Embryonic facial prominence (tissue), 1 donor: ENCODE measurements around the gene LRSAM1.
A peak's percentile ranks its signal among the peaks of the same experiment; 100 is the strongest.

Experiments
- DNase-seq: peaks from one replicate; pipeline ENCODE4 v3.0.0-alpha.2; 2016; ENCODE audit errors: extremely low spot score

LRSAM1 gene

GRCh38 chr9:127450830-127451607 is at the start of gene LRSAM1, which contains the start of gene RPL12:
Gene LRSAM1, plus strand, starts transcription at chr9:127451510. Its CDS starts 3,018 bp downstream, at chr9:127454528.
Gene RPL12, minus strand, starts transcription at chr9:127451406. Its CDS starts 89 bp downstream, at chr9:127451317.
- peak; percentile 87 for DNase-seq

GRCh38 chr9:127402401-127403090 is 48.8 kb upstream of the LRSAM1 start:
- no peak for DNase-seq

GRCh38 chr9:127403507-127404192 is 47.7 kb upstream of the LRSAM1 start:
- no peak for DNase-seq

- DNase-seq = no peak
These were observed 46.7 kb upstream of the LRSAM1 start for GRCh38 chr9:127404631-127405030.

- DNase-seq = no peak
These were observed 45.8 kb upstream of the LRSAM1 start for GRCh38 chr9:127405344-127406125.

- DNase-seq = no peak
These were observed 44.4 kb upstream of the LRSAM1 start for GRCh38 chr9:127406799-127407491.

GRCh38 chr9:127407492-127407843 is 43.8 kb upstream of the LRSAM1 start:
- DNase-seq = no peak

- DNase-seq = no peak
These were observed 40.2 kb upstream of the LRSAM1 start for GRCh38 chr9:127411122-127411521.

- DNase-seq = no peak
These were observed 36.2 kb upstream of the LRSAM1 start for GRCh38 chr9:127415141-127415540.

GRCh38 chr9:127415657-127416056 is 35.7 kb upstream of the LRSAM1 start:
- no peak for DNase-seq

GRCh38 chr9:127417131-127418036 is 33.9 kb upstream of the LRSAM1 start:
- no peak for DNase-seq

GRCh38 chr9:127418037-127418471 is 33.3 kb upstream of the LRSAM1 start:
- no peak for DNase-seq

GRCh38 chr9:127419348-127419747 is 32.0 kb upstream of the LRSAM1 start:
- DNase-seq = no peak

GRCh38 chr9:127421057-127421456 is 30.3 kb upstream of the LRSAM1 start:
- DNase-seq = no peak

GRCh38 chr9:127422133-127422782 is 29.1 kb upstream of the LRSAM1 start:
- DNase-seq = no peak

GRCh38 chr9:127422787-127423186 is 28.5 kb upstream of the LRSAM1 start:
- no peak for DNase-seq

- no peak for DNase-seq
These were observed 27.8 kb upstream of the LRSAM1 start for GRCh38 chr9:127423476-127423933.

GRCh38 chr9:127423934-127424675 is 27.2 kb upstream of the LRSAM1 start, which contains the start of gene ZNF79:
Gene ZNF79, plus strand, starts transcription at chr9:127424382. Its CDS starts 406 bp downstream, at chr9:127424788.
- DNase-seq = peak; percentile 80

GRCh38 chr9:127424676-127424999 is 26.7 kb upstream of the LRSAM1 start:
- no peak for DNase-seq
